Smooth muscle cell (in vitro differentiated cells): ENCODE data around the gene ADAMTS2. TPM values are rescaled to one million over a fixed set of nuclear protein-coding genes. Genes with fewer than 3 reads are reported as not detected.

Experiments
- DNase-seq: peaks from one replicate; lab custom pipeline; 2025; ENCODE audit not compliant: unreplicated experiment; lab: John Stamatoyannopoulos, UW
- H2AFZ ChIP-seq: fragments of 200-600 bp; sonication (generic); 2 replicates; pipeline ENCODE4 v1.6.0; 2016; ENCODE audit warnings: antibody characterized with exemption, low read depth, mild to moderate bottlenecking
- H3F3A ChIP-seq: fragments of 200-600 bp; sonication (generic); 2 replicates; pipeline ENCODE4 v1.6.0; 2017; ENCODE audit warnings: antibody characterized with exemption, low read depth
- H3K27ac ChIP-seq: fragments of 200-600 bp; sonication (generic); 2 replicates; pipeline ENCODE4 v1.5.1; 2016; ENCODE audit warnings: low read depth, mild to moderate bottlenecking
- H3K27me3 ChIP-seq: fragments of 200-600 bp; sonication (generic); 2 replicates; pipeline ENCODE4 v1.6.1; 2016; ENCODE audit warnings: low read depth, mild to moderate bottlenecking
- H3K36me3 ChIP-seq: fragments of 200-600 bp; sonication (generic); 2 replicates; pipeline ENCODE4 v1.5.1; 2016; ENCODE audit warnings: low read depth
- H3K4me1 ChIP-seq: fragments of 200-600 bp; sonication (generic); 2 replicates; pipeline ENCODE4 v1.5.1; 2016; ENCODE audit warnings: low read depth
- H3K4me2 ChIP-seq: fragments of 200-600 bp; sonication (generic); 2 replicates; pipeline ENCODE4 v1.6.0; 2016; ENCODE audit warnings: mild to moderate bottlenecking
- H3K4me3 ChIP-seq: fragments of 200-600 bp; sonication (generic); 2 replicates; pipeline ENCODE4 v1.5.1; 2016; ENCODE audit warnings: mild to moderate bottlenecking
- H3K79me2 ChIP-seq: fragments of 200-600 bp; sonication (generic); 2 replicates; pipeline ENCODE4 v1.6.0; 2016; ENCODE audit warnings: low read depth, mild to moderate bottlenecking
- H3K9ac ChIP-seq: fragments of 200-600 bp; sonication (generic); 2 replicates; pipeline ENCODE4 v1.6.0; 2016; ENCODE audit warnings: low read depth
- H3K9me3 ChIP-seq: fragments of 200-600 bp; sonication (generic); replicated peaks from 2 replicates; pipeline ENCODE4 v1.5.1; 2016; ENCODE audit warnings: low read depth
- H4K20me1 ChIP-seq: fragments of 200-600 bp; sonication (generic); 2 replicates; pipeline ENCODE4 v1.6.0; 2016; ENCODE audit warnings: low read depth
- CTCF ChIP-seq: fragments of 200-600 bp; sonication (generic); IDR thresholded peaks from 2 replicates; pipeline ENCODE4 v1.5.1; 2017; ENCODE audit warnings: borderline replicate concordance, mild to moderate bottlenecking, antibody characterized with exemption; ENCODE audit not compliant: insufficient read depth, poor library complexity, severe bottlenecking
- WGBS: methylation state at CpG from one replicate; pipeline ENCODE4 v1.1.7; 2016; ENCODE audit warnings: low lambda C conversion rate; 5-methylcytosine and 5-hydroxymethylcytosine counted together
- polyA plus RNA-seq: library from polyadenylated mRNA; unstranded; fragments of >200 nt; fragmentation: Nextera tagmentation; extraction: Ambion mirVana; gene quantifications from 2 replicates; pipeline ENCODE4 v1.2.1, GENCODE V29; 2016
- total RNA-seq: library from RNA; depleted of rRNA; stranded (reverse); fragments of >200 nt; gene quantifications from 2 replicates; pipeline ENCODE4 v1.2.3, GENCODE V29; 2014

ADAMTS2 gene
- total and polyA plus RNA-seq, 2 experiments from 2014 or later: 22.8 to 37.5 TPM

GRCh38 chr5:179237770-179238627 is 107.3 kb downstream of the ADAMTS2 start:
- DNase-seq: no peak
- Histone ChIP-seq H4K20me1 (no peaks in the 10 kb centered on the region), H3F3A (no peaks in the 10 kb centered on the region), H2AFZ (no peak overlapping the region), H3K79me2 (no peaks in the 10 kb centered on the region), H3K4me3 (no peak overlapping the region), H3K36me3 (no peaks in the 10 kb centered on the region), H3K9me3 (no peaks in the 10 kb centered on the region), H3K27ac (no peak overlapping the region), H3K4me2 (no peak overlapping the region), H3K9ac (no peak overlapping the region), H3K27me3 (no peaks in the 10 kb centered on the region), H3K4me1 (no peaks in the 10 kb centered on the region)
- 95% methylated on average over 26 of the region's 26 CpGs for WGBS
- TF ChIP-seq CTCF: no peak

GRCh38 chr5:179235416-179236400 is 109.6 kb downstream of the ADAMTS2 start:
- no peak overlapping the region for H3K27ac ChIP-seq
- no peaks in the 10 kb centered on the region for H3K79me2 ChIP-seq
- H3K4me3 ChIP-seq: no peak overlapping the region
- H3K27me3 ChIP-seq: no peaks in the 10 kb centered on the region
- H3F3A ChIP-seq: no peaks in the 10 kb centered on the region
- no peak for DNase-seq
- H3K36me3 ChIP-seq: no peaks in the 10 kb centered on the region
- no peak overlapping the region for H3K4me2 ChIP-seq
- no peak for TF ChIP-seq CTCF
- H4K20me1 ChIP-seq: no peaks in the 10 kb centered on the region
- H3K9me3 ChIP-seq: no peaks in the 10 kb centered on the region
- H2AFZ ChIP-seq: no peak overlapping the region
- 86% methylated on average over 8 of the region's 8 CpGs for WGBS
- no peak overlapping the region for H3K9ac ChIP-seq
- no peaks in the 10 kb centered on the region for H3K4me1 ChIP-seq

- Histone ChIP-seq H2AFZ (no peak overlapping the region), H3K9ac (no peak overlapping the region), H3K4me1 (no peaks in the 10 kb centered on the region), H3K4me2 (no peak overlapping the region), H3K79me2 (no peaks in the 10 kb centered on the region), H3F3A (no peaks in the 10 kb centered on the region), H4K20me1 (no peaks in the 10 kb centered on the region), H3K9me3 (no peaks in the 10 kb centered on the region), H3K27me3 (no peaks in the 10 kb centered on the region), H3K27ac (no peak overlapping the region), H3K36me3 (no peaks in the 10 kb centered on the region), H3K4me3 (no peak overlapping the region)
- WGBS: 93% methylated on average over 12 of the region's 12 CpGs
- DNase-seq: no peak
- TF ChIP-seq CTCF: no peak
These were observed 110.6 kb downstream of the ADAMTS2 start for GRCh38 chr5:179234563-179235135.
